GM23338 (cell line): ENCODE data around the gene HCK.

Source experiments
- CREB1 ChIP-seq: fragments of 250-450 bp; sonication (Bioruptor Pico); IDR thresholded peaks from 2 replicates; pipeline ENCODE4 v1.5.0; 2020; ENCODE audit warnings: low read depth, mild to moderate bottlenecking, moderate library complexity
- ETS1 ChIP-seq: IDR thresholded peaks from 2 replicates; pipeline ENCODE4 v1.6.1; 2016; ENCODE audit warnings: antibody characterized with exemption
- EZH2 ChIP-seq: fragments of 200-600 bp; sonication (generic); IDR thresholded peaks from one replicate; pipeline ENCODE4 v1.8.0; 2017; ENCODE audit warnings: antibody characterized with exemption, mild to moderate bottlenecking, low read depth; ENCODE audit not compliant: unreplicated experiment
- EZH2phosphoT487 ChIP-seq: fragments of 200-600 bp; sonication (generic); IDR thresholded peaks from one replicate; pipeline ENCODE4 v1.8.1; 2018; ENCODE audit warnings: antibody characterized with exemption; ENCODE audit not compliant: unreplicated experiment
- JUNB ChIP-seq: IDR thresholded peaks from one replicate; pipeline ENCODE4 v1.6.1; 2016; ENCODE audit warnings: antibody characterized with exemption; ENCODE audit not compliant: unreplicated experiment
- POLR2AphosphoS5 ChIP-seq: IDR thresholded peaks from 2 replicates; pipeline ENCODE4 v1.6.1; 2016; ENCODE audit warnings: antibody characterized with exemption, low read depth
- REST ChIP-seq: IDR thresholded peaks from one replicate; pipeline ENCODE4 v1.6.1; 2018; ENCODE audit warnings: antibody characterized with exemption; ENCODE audit not compliant: unreplicated experiment
- STAT1 ChIP-seq: IDR thresholded peaks from one replicate; pipeline ENCODE4 v1.6.1; 2016; ENCODE audit warnings: antibody characterized with exemption; ENCODE audit not compliant: unreplicated experiment
- ZNF331 ChIP-seq: fragments of 250-450 bp; sonication (Bioruptor Pico); IDR thresholded peaks from 2 replicates; pipeline ENCODE4 v1.5.0; 2020; ENCODE audit warnings: low read depth, mild to moderate bottlenecking, moderate library complexity
- ZNF462 ChIP-seq: fragments of 250-450 bp; sonication (Bioruptor Pico); IDR thresholded peaks from 2 replicates; pipeline ENCODE4 v1.5.0; 2020; ENCODE audit warnings: mild to moderate bottlenecking, moderate library complexity
- TF ChIP-seq, protein P1 (sequence below), 2 experiments: fragments of 200-600 bp in 1 of 2; sonication (generic) in 1 of 2; conservative IDR thresholded peaks; 2 replicates each; pipeline versions ENCODE4 v1.5.1 to v1.6.1; 2016 to 2017; ENCODE audit warnings: antibody characterized with exemption in 2 of 2, low read depth in 2 of 2, mild to moderate bottlenecking in 2 of 2, moderate library complexity in 1 of 2

GRCh38 chr20:32123088-32123487 lies 71.0 kb downstream of the HCK start:
- TF ChIP-seq POLR2AphosphoS5 (no peak), EZH2 (no peak), EZH2phosphoT487 (no peak), JUNB (no peak), REST (no peak), CREB1 (CRISPR knock-in tag) (no peak), ZNF331 (CRISPR knock-in tag) (no peak), ZNF462 (CRISPR knock-in tag) (no peak), ETS1 (no peak), STAT1 (no peak)
- TF ChIP-seq, protein P1, sequence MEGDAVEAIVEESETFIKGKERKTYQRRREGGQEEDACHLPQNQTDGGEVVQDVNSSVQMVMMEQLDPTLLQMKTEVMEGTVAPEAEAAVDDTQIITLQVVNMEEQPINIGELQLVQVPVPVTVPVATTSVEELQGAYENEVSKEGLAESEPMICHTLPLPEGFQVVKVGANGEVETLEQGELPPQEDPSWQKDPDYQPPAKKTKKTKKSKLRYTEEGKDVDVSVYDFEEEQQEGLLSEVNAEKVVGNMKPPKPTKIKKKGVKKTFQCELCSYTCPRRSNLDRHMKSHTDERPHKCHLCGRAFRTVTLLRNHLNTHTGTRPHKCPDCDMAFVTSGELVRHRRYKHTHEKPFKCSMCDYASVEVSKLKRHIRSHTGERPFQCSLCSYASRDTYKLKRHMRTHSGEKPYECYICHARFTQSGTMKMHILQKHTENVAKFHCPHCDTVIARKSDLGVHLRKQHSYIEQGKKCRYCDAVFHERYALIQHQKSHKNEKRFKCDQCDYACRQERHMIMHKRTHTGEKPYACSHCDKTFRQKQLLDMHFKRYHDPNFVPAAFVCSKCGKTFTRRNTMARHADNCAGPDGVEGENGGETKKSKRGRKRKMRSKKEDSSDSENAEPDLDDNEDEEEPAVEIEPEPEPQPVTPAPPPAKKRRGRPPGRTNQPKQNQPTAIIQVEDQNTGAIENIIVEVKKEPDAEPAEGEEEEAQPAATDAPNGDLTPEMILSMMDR (conservative IDR thresholded peaks at IDR 0.05; ENCODE audit: low read depth in 2 of 2): no peak
